Esophagus squamous epithelium (tissue), 4 donors: ENCODE results near the gene UBASH3A.

Source experiments
- POLR2A ChIP-seq, 4 donors: fragments of 450-650 bp; IDR thresholded peaks; one replicate each; pipeline ENCODE4 v1.6.1; 2017; ENCODE audit warnings: antibody characterized with exemption in 4 of 4, mild to moderate bottlenecking in 4 of 4, moderate library complexity in 3 of 4
- TF ChIP-seq, protein P1 (sequence below), 6 experiments: fragments of 450-650 bp in 4 of 6; fragments of 200-600 bp in 2 of 6; sonication (generic) in 2 of 6; IDR thresholded peaks; one replicate each; pipeline ENCODE4 v1.5.1; 2016 to 2019; ENCODE audit warnings: antibody characterized with exemption in 6 of 6, mild to moderate bottlenecking in 4 of 6, moderate library complexity in 4 of 6

DNA sequence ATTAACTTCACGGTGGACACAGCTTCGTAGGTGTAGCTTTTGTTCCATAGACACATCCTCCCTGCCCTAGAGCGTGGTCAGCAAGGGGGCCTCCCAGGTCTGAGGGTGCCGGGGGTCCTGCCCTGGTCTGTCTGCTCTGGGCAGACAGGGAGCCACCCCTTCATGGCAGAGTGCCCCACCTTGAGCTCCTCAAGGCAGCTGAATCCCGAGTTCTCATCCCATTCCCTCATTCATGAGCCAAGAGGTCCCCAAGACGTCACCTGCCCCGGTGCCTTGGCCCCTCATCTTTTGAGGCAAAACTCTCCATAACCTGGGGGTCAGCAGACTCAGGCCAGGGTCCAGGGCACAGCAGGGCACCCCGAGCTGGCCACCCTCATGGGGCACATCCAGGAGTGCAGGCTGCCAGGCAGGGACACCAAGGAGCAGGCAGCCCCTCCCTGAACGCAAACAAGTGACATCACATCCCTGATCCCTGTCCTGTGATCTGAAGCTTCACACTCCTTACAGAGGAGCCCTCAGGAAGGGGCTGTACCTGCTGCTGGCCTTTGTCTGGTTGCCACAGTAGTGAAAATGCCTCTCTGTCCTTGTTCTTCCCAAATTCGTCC is 23.3 kb downstream of the UBASH3A start:
- no peak for TF ChIP-seq POLR2A (IDR thresholded peaks at IDR 0.05)
- TF ChIP-seq, protein P1, sequence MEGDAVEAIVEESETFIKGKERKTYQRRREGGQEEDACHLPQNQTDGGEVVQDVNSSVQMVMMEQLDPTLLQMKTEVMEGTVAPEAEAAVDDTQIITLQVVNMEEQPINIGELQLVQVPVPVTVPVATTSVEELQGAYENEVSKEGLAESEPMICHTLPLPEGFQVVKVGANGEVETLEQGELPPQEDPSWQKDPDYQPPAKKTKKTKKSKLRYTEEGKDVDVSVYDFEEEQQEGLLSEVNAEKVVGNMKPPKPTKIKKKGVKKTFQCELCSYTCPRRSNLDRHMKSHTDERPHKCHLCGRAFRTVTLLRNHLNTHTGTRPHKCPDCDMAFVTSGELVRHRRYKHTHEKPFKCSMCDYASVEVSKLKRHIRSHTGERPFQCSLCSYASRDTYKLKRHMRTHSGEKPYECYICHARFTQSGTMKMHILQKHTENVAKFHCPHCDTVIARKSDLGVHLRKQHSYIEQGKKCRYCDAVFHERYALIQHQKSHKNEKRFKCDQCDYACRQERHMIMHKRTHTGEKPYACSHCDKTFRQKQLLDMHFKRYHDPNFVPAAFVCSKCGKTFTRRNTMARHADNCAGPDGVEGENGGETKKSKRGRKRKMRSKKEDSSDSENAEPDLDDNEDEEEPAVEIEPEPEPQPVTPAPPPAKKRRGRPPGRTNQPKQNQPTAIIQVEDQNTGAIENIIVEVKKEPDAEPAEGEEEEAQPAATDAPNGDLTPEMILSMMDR (IDR thresholded peaks at IDR 0.05) = no peak
